H1 (cell line): ENCODE data around the gene DNAH1. TPM values are rescaled to one million over a fixed set of nuclear protein-coding genes. Genes with fewer than 3 reads are reported as not detected.

ENCODE experiments used
- EGR1 ChIP-seq: IDR thresholded peaks from 2 replicates; pipeline ENCODE4 v1.6.1; 2011; ENCODE audit warnings: low read depth, low read length, borderline replicate concordance
- polyA plus RNA-seq, 7 experiments: library from polyadenylated mRNA; depleted of rRNA in 3 of 7; stranded (reverse) in 5 of 7; unstranded in 2 of 7; fragments of >200 nt in 5 of 7; fragments of 200-250 nt in 2 of 7; gene quantifications; 1 replicate in 5 of 7; 2 replicates in 1 of 7; 4 replicates in 1 of 7; pipeline versions ENCODE4 v1.2.1 to v1.2.3, GENCODE V29; 2011 to 2013; ENCODE audit warnings: missing spikeins in 2 of 7, mixed read lengths in 2 of 7
- total RNA-seq: library from RNA; stranded (reverse); fragmentation: NEBNext Ultra II Directional; extraction: Animal tissue kit (Norgen Biotek cat#: 25700); gene quantifications from 2 replicates; pipeline ENCODE4 v1.2.1, GENCODE V29; 2021
- TF ChIP-seq, protein P1 (sequence below): IDR thresholded peaks from 2 replicates; pipeline ENCODE4 v1.6.1; 2011; ENCODE audit warnings: low read length, improper control_type of control experiment

The DNAH1 gene
- total and polyA plus RNA-seq, 2 of the 8 experiments (the other 6 are each of a cell fraction or from before 2014, with no cell fraction given) = 1.0 to 1.5 TPM

DNA sequence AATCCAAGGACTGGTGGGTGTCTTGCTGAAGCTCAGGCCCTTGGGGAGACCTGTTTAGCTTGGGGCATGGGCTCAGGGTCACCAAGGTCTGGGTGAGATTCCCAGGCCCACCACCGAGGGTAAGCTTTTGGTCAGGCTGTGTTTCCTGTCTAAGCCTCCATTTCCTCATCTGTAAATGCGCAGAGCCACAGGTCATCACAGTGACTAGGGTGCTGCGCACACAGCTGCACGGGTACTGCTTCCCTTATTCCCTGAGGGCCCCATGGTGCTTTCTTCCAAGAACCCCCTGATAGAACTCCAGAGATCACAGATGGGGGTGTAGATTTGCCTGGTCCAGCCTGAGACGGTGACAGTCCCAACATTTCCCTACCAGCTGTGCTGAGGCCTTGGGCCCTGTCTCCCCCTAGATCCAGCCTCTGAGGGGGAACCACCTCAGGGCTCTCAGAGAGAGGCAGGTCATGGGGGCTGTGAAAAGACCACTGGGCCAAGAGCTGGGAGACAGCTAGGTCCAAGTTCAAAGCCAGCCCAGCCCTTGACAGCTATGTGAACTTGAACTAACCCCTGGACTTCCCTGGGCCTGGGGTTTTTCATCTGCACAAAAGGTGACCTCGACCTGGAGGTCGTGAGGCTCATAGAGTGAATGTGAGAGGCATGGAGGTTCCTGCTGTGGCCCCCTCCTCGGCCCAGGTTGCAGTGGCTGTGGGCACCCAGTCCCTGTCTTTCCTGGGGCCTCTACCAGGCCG lies 68.1 kb downstream of the DNAH1 start (continued):
- no peak for TF ChIP-seq EGR1
- TF ChIP-seq, protein P1, sequence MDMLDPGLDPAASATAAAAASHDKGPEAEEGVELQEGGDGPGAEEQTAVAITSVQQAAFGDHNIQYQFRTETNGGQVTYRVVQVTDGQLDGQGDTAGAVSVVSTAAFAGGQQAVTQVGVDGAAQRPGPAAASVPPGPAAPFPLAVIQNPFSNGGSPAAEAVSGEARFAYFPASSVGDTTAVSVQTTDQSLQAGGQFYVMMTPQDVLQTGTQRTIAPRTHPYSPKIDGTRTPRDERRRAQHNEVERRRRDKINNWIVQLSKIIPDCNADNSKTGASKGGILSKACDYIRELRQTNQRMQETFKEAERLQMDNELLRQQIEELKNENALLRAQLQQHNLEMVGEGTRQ = no peak
- TF ChIP-seq, all 59 proteins: peak for 0
